GM13977 (cell line): ENCODE data around the gene NRARP.

Source experiments
- DNase-seq: peaks from one replicate; pipeline ENCODE4 v3.0.0; 2012; ENCODE audit warnings: low spot score
- CTCF ChIP-seq: IDR thresholded peaks from 2 replicates; pipeline ENCODE4 v1.5.1; 2012; ENCODE audit warnings: mild to moderate bottlenecking, control low read depth; ENCODE audit not compliant: insufficient read depth; ENCODE audit errors: extremely low read depth, missing control alignments
- in situ Hi-C: fragments of 300-500 bp; cut with MboI; formaldehyde crosslinking; loops from one replicate; pipeline ENCODE4 v1.12.0; 2022; ENCODE audit warnings: low sequenced_read_pairs, low pct_unique_long_range_greater_than_20kb, mixed read lengths, inconsistent platforms; ENCODE audit not compliant: unreplicated experiment

Gene NRARP

GRCh38 chr9:137286975-137287383 lies 15.1 kb downstream of the NRARP start:
- DNase-seq, result peak; percentile 81
- in situ Hi-C loops, result no loop called here

GRCh38 chr9:137281345-137282116 lies 20.5 kb downstream of the NRARP start:
- in situ Hi-C loops, result no loop called here
- no peak for DNase-seq
- TF ChIP-seq CTCF, result no peak

More at GRCh38 chr9:137286975-137287383, 15.1 kb downstream of the NRARP start:
- peak; percentile 55 for TF ChIP-seq CTCF

GRCh38 chr9:137280474-137281344 lies 21.4 kb downstream of the NRARP start:
- in situ Hi-C loops, result no loop called here
- DNase-seq, result peak; percentile 73
- peak; percentile 62 for TF ChIP-seq CTCF

- TF ChIP-seq CTCF, result no peak
- DNase-seq, result no peak
- in situ Hi-C loops, result no loop called here
These were observed 22.2 kb downstream of the NRARP start for GRCh38 chr9:137279741-137280473.

GRCh38 chr9:137278721-137279711 lies 23.1 kb downstream of the NRARP start:
- no peak for TF ChIP-seq CTCF
- in situ Hi-C loops, result no loop called here

More at GRCh38 chr9:137278721-137279711, 23.1 kb downstream of the NRARP start:
- DNase-seq, result no peak
